Measurements from ENCODE around the gene EVPL.

DNA sequence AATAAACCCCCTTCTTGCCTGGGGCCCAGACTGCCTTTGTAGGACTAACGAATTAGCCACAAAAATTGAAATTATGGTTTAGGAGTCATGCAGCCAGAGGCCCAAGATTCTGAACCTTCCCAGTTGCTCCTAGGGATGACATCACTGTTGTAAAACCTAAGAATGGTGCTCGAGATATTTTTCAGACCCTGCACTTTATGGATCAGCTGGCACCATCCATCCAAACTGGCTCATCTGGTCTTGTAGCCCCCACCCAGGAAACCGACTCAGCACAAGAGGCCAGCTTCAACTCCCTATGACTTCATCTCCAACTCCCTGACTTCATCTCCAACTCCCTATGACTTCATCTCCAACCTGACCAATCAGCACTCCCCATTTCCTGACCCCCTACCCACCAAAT lies 10.9 kb upstream of the EVPL start:
- no peak for TF ChIP-seq EZH2 (IDR thresholded peaks at IDR 0.05; ENCODE audit: low read length)
- TF ChIP-seq, protein P1, sequence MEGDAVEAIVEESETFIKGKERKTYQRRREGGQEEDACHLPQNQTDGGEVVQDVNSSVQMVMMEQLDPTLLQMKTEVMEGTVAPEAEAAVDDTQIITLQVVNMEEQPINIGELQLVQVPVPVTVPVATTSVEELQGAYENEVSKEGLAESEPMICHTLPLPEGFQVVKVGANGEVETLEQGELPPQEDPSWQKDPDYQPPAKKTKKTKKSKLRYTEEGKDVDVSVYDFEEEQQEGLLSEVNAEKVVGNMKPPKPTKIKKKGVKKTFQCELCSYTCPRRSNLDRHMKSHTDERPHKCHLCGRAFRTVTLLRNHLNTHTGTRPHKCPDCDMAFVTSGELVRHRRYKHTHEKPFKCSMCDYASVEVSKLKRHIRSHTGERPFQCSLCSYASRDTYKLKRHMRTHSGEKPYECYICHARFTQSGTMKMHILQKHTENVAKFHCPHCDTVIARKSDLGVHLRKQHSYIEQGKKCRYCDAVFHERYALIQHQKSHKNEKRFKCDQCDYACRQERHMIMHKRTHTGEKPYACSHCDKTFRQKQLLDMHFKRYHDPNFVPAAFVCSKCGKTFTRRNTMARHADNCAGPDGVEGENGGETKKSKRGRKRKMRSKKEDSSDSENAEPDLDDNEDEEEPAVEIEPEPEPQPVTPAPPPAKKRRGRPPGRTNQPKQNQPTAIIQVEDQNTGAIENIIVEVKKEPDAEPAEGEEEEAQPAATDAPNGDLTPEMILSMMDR (optimal IDR thresholded peaks at IDR 0.05 in 1 of 3, IDR thresholded peaks at IDR 0.05 in 1 of 3, conservative IDR thresholded peaks at IDR 0.05 in 1 of 3; ENCODE audit: extremely low read depth in 1 of 3, insufficient read depth in 2 of 3, low read length in 3 of 3): no peak
